ENCODE results near the gene CMTM8.

The CMTM8 gene

DNA sequence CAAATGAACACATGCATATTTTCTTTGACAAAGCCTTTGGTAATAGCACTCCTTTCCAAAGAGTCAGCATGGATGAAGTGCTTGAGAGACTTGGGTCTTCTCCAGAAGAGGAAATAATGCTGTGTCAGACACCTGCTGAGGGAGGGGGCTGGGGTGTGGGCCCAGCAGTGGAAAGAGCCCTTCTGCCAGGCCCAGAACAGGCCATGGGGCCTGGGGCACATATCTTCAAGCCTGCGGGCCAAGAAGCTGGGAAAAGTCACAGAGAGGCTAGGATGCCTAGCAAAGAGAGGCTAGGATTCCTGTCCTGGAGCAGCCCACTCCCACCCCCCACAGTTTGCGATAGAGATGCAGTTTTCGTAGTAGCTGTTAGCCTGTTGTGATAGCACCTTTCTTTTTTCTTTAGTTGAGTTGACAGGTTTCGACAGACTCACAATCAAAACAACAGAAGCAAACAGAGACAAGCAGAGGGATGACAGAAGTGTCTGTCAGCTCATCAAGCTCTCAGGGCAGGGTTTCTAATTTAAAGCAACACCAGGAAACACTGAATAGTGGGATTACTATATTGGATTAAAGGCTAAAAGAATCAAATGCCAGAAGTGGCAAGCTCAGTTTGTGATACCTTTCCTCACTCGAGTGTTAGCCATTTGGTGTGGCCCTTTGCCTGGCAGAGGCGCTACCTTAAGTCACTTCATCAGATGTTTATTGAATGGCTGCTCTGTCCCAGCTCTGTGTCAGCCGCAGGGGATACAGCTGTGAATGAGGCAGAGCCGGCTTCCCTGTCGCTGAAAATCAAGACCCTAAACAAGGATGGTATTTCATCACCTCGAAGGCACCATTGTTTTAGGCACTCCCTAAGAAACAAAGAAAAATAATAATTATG lies 172.1 kb downstream of the CMTM8 start:
- POLR2A ChIA-PET, result no interaction called here
- CTCF ChIA-PET, result interaction anchor here (0.5 to 0.7 kb wide), 2 partner anchors 107 to 431 kb away, joined by 3 read pairs; no protein-coding TSS in a partner anchor
- TF ChIP-seq BHLHE40 (IDR thresholded peaks at IDR 0.05; ENCODE audit: borderline replicate concordance) (no peak), HDGF (IDR thresholded peaks at IDR 0.05; ENCODE audit: borderline replicate concordance) (no peak), FOXA1 (IDR thresholded peaks at IDR 0.05) (no peak), CTBP1 (IDR thresholded peaks at IDR 0.05; ENCODE audit: borderline replicate concordance) (no peak), TARDBP (IDR thresholded peaks at IDR 0.05) (no peak), FOXM1 (IDR thresholded peaks at IDR 0.05; ENCODE audit: borderline replicate concordance) (no peak), ELF4 (IDR thresholded peaks at IDR 0.05) (no peak), NFRKB (IDR thresholded peaks at IDR 0.05) (no peak)
- DNase-seq (ENCODE audit: extremely low spot score), result no peak

DNA sequence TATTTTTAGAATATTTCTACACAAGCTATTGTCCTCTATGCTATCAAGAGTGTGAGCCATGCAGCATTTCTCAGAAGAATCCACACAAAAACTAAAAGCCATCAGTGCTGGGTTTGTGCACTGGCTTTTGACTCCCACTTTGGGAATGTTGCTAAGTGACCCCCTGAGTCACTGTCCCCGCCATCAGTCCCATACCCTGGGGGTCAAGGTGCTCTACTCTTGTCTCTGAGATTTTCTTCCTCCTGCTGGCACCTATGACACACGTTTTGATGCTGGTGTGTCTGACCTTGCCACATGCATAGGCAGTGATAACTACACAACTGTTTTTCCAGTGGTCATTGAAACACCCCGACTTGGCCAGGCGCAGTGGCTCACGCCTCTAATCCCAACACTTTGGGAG lies 173.0 kb downstream of the CMTM8 start:
- POLR2A ChIA-PET, result no interaction called here
- DNase-seq (ENCODE audit: extremely low spot score), result no peak

GRCh38 chr3:32412887-32413286 lies 174.4 kb downstream of the CMTM8 start:
- ChIA-PET CTCF (no interaction called here), POLR2A (no interaction called here)
- DNase-seq (ENCODE audit: extremely low spot score), result no peak
- TF ChIP-seq LEF1 (IDR thresholded peaks at IDR 0.05; ENCODE audit: borderline replicate concordance), result no peak

More for the DNA sequence above, 173.0 kb downstream of the CMTM8 start:
- no peak for TF ChIP-seq SP1 (IDR thresholded peaks at IDR 0.05)
- TF ChIP-seq SUZ12 (IDR thresholded peaks at IDR 0.05), result no peak
- TF ChIP-seq NFRKB (IDR thresholded peaks at IDR 0.05), result no peak
- no peak for TF ChIP-seq HDGF (IDR thresholded peaks at IDR 0.05; ENCODE audit: borderline replicate concordance)
- no peak for TF ChIP-seq CTBP1 (IDR thresholded peaks at IDR 0.05; ENCODE audit: borderline replicate concordance)
- TF ChIP-seq L3MBTL2 (conservative IDR thresholded peaks at IDR 0.05), result no peak
- no peak for TF ChIP-seq TARDBP (IDR thresholded peaks at IDR 0.05)
- CTCF ChIA-PET, result no interaction called here

DNA sequence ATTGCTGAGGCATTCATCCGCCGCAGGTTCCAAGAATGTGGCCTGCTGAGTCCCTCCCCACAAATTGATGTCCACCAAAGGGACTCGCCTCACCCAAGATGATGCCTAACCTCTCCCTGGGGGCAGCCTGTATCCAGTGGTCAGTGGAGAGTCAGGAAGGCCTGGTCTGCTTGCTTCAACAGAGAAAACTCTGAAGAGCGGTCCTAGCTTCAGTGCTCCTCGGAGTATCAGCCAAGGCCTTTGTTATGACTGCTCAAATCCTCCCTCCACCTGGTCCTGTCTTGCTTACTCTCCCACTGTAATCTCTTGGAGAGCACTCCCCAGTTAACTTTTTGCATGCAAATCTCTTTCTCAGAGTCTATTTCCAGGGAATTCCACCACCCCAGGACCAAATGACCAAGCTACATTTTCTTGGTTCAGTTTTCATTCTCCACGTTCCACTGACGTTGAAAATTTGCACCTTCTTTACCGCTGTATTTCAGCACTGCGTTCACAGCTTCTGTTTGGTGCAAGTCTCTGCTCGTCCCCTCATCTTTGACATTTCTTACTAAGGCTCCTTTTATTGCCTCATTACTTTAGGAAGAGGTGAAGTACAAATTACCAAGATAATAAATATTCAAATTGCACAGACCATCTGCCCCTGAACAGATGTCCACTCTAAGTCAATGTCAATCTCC lies 175.5 kb downstream of the CMTM8 start:
- no peak for TF ChIP-seq ARNT (IDR thresholded peaks at IDR 0.05)
- TF ChIP-seq SUZ12 (IDR thresholded peaks at IDR 0.05), result no peak
- no peak for DNase-seq (ENCODE audit: extremely low spot score)
- CTCF ChIA-PET, result interaction anchor here (3.1 kb wide), 1 partner anchor 54 kb away, joined by 8 read pairs; no protein-coding TSS in a partner anchor
- POLR2A ChIA-PET, result no interaction called here

GRCh38 chr3:32414522-32415202 lies 176.2 kb downstream of the CMTM8 start:
- ChIA-PET POLR2A (no interaction called here), CTCF (interaction anchor here (3.1 kb wide), 1 partner anchor 53 kb away, joined by 8 read pairs; no protein-coding TSS in a partner anchor)
- TF ChIP-seq TARDBP (IDR thresholded peaks at IDR 0.05), result no peak
- TF ChIP-seq ARNT (IDR thresholded peaks at IDR 0.05), result no peak
- no peak for TF ChIP-seq ZNF384 (IDR thresholded peaks at IDR 0.05)
- TF ChIP-seq FOXA1 (IDR thresholded peaks at IDR 0.05), result no peak
- TF ChIP-seq SP1 (IDR thresholded peaks at IDR 0.05), result no peak
- TF ChIP-seq, protein P1, sequence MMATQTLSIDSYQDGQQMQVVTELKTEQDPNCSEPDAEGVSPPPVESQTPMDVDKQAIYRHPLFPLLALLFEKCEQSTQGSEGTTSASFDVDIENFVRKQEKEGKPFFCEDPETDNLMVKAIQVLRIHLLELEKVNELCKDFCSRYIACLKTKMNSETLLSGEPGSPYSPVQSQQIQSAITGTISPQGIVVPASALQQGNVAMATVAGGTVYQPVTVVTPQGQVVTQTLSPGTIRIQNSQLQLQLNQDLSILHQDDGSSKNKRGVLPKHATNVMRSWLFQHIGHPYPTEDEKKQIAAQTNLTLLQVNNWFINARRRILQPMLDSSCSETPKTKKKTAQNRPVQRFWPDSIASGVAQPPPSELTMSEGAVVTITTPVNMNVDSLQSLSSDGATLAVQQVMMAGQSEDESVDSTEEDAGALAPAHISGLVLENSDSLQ (IDR thresholded peaks at IDR 0.05), result no peak
- TF ChIP-seq FOXM1 (IDR thresholded peaks at IDR 0.05; ENCODE audit: borderline replicate concordance), result no peak
- TF ChIP-seq CTBP1 (IDR thresholded peaks at IDR 0.05; ENCODE audit: borderline replicate concordance), result no peak
- no peak for TF ChIP-seq BHLHE40 (IDR thresholded peaks at IDR 0.05; ENCODE audit: borderline replicate concordance)
- no peak for TF ChIP-seq HDGF (IDR thresholded peaks at IDR 0.05; ENCODE audit: borderline replicate concordance)
- TF ChIP-seq FOXK2 (IDR thresholded peaks at IDR 0.05), result no peak
- no peak for TF ChIP-seq LEF1 (IDR thresholded peaks at IDR 0.05; ENCODE audit: borderline replicate concordance)
- DNase-seq (ENCODE audit: extremely low spot score), result no peak

DNA sequence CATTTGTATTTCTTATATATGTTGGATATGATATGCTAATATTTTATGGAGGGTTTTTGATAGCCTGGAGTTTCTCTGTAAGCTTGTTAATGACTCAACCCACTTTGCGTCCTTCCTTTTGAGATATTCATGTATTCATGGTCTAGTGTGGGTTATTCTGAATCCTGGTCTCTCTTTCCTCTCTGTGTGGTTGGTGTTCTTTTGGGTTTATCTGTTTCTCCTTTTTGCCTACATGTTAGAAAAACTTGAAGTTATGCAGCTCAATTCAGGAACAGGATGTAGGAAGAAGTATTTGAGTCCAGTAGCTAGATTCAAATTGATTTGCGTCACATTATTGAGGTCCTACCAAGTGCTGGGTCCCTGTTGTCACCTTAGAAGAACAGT lies 181.3 kb downstream of the CMTM8 start:
- DNase-seq (ENCODE audit: extremely low spot score), result no peak
- CTCF ChIA-PET, result no interaction called here

More for the DNA sequence above, 181.3 kb downstream of the CMTM8 start:
- POLR2A ChIA-PET, result no interaction called here
- TF ChIP-seq LEF1 (IDR thresholded peaks at IDR 0.05; ENCODE audit: borderline replicate concordance) (no peak), BHLHE40 (IDR thresholded peaks at IDR 0.05; ENCODE audit: borderline replicate concordance) (no peak), NFRKB (IDR thresholded peaks at IDR 0.05) (no peak), SUZ12 (IDR thresholded peaks at IDR 0.05) (no peak), ARNT (IDR thresholded peaks at IDR 0.05) (no peak), FOXK2 (IDR thresholded peaks at IDR 0.05) (no peak), TARDBP (IDR thresholded peaks at IDR 0.05) (no peak), CTBP1 (IDR thresholded peaks at IDR 0.05; ENCODE audit: borderline replicate concordance) (no peak), SP1 (IDR thresholded peaks at IDR 0.05) (no peak), ELF4 (IDR thresholded peaks at IDR 0.05) (no peak)
